Stimulated activated CD8-positive, alpha-beta memory T cell treated with anti-CD3 and anti-CD28 coated beads, Interleukin-12 subunit alpha, Interleukin-12 subunit beta, amount 100 ng/mL, for 1 hour (primary cell): Measurements from ENCODE around the gene ID1.

Source experiments
- DNase-seq: peaks from one replicate; pipeline ENCODE4 v3.0.0-alpha.2; 2020; ENCODE audit warnings: low read depth

Gene ID1

GRCh38 chr20:31605031-31605901 is at the start of gene ID1:
Gene ID1 (plus strand): TSS chr20:31605289. CDS start chr20:31605388, 99 bp downstream.
- DNase-seq, result peak; percentile 86

- no peak for DNase-seq
Measured at GRCh38 chr20:31559704-31560093, 45.4 kb upstream of the ID1 start.

- DNase-seq, result peak; percentile 62
Measured at GRCh38 chr20:31560094-31560745, 44.9 kb upstream of the ID1 start.

GRCh38 chr20:31560746-31561598 is 44.1 kb upstream of the ID1 start:
- no peak for DNase-seq

- DNase-seq, result no peak
Measured at GRCh38 chr20:31562241-31562640, 42.8 kb upstream of the ID1 start.

- no peak for DNase-seq
Measured at GRCh38 chr20:31564284-31564683, 40.8 kb upstream of the ID1 start.

GRCh38 chr20:31565699-31566318 is 39.3 kb upstream of the ID1 start:
- DNase-seq, result no peak

- no peak for DNase-seq
Measured at GRCh38 chr20:31566319-31566657, 38.8 kb upstream of the ID1 start.

GRCh38 chr20:31566658-31567379 is 38.3 kb upstream of the ID1 start:
- DNase-seq, result no peak

- DNase-seq, result no peak
Measured at GRCh38 chr20:31567380-31567720, 37.7 kb upstream of the ID1 start.

- DNase-seq, result no peak
Measured at GRCh38 chr20:31568041-31568731, 36.9 kb upstream of the ID1 start.

- no peak for DNase-seq
Measured at GRCh38 chr20:31568773-31569162, 36.3 kb upstream of the ID1 start.

GRCh38 chr20:31569163-31570020 is 35.7 kb upstream of the ID1 start:
- peak; percentile 44 for DNase-seq

- DNase-seq, result no peak
Measured at GRCh38 chr20:31570021-31570463, 35.0 kb upstream of the ID1 start.

- DNase-seq, result no peak
Measured at GRCh38 chr20:31570735-31571617, 34.1 kb upstream of the ID1 start.

GRCh38 chr20:31572042-31572700 is 32.9 kb upstream of the ID1 start:
- no peak for DNase-seq

GRCh38 chr20:31572701-31573554 is 32.2 kb upstream of the ID1 start:
- DNase-seq, result peak; percentile 70
